HL-60 (cell line): ENCODE data around the gene TPM1.

Source experiments
- DNase-seq, 2 experiments: peaks; one replicate each; pipeline ENCODE4 v3.0.0-alpha.2; 2010 to 2020; ENCODE audit warnings: low read depth in 1 of 2, low spot score in 1 of 2
- H3K27ac ChIP-seq: fragments of 250-450 bp; sonication (Bioruptor Pico); replicated peaks from 2 replicates; pipeline ENCODE4 v1.5.1; 2020; ENCODE audit warnings: mild to moderate bottlenecking, moderate library complexity
- H3K27me3 ChIP-seq: fragments of 250-450 bp; sonication (Bioruptor Pico); 2 replicates; pipeline ENCODE4 v1.5.1; 2021; ENCODE audit warnings: mild to moderate bottlenecking, moderate library complexity; ENCODE audit not compliant: insufficient read depth, poor library complexity, severe bottlenecking
- H3K4me3 ChIP-seq: replicated peaks from 2 replicates; pipeline ENCODE4 v1.5.1; 2011; ENCODE audit warnings: mild to moderate bottlenecking, control low read depth, low read length; ENCODE audit not compliant: insufficient read depth
- GABPA ChIP-seq: IDR thresholded peaks from 2 replicates; pipeline ENCODE4 v1.6.1; 2012; ENCODE audit warnings: low read depth
- POLR2AphosphoS5 ChIP-seq: IDR thresholded peaks from 2 replicates; pipeline ENCODE4 v1.6.1; 2012; ENCODE audit warnings: low read depth
- SPI1 ChIP-seq: IDR thresholded peaks from 2 replicates; pipeline ENCODE4 v1.6.1; 2012; ENCODE audit warnings: low read depth, mild to moderate bottlenecking, borderline replicate concordance
- TF ChIP-seq, protein P1 (sequence below): IDR thresholded peaks from one replicate; pipeline ENCODE4 v1.5.1; 2011; ENCODE audit warnings: low read length, control low read depth, inconsistent platforms; ENCODE audit not compliant: insufficient read depth
- TF ChIP-seq, protein P2 (sequence below): IDR thresholded peaks from 2 replicates; pipeline ENCODE4 v1.6.1; 2012; ENCODE audit warnings: low read depth; ENCODE audit not compliant: insufficient replicate concordance

TPM1 gene

DNA sequence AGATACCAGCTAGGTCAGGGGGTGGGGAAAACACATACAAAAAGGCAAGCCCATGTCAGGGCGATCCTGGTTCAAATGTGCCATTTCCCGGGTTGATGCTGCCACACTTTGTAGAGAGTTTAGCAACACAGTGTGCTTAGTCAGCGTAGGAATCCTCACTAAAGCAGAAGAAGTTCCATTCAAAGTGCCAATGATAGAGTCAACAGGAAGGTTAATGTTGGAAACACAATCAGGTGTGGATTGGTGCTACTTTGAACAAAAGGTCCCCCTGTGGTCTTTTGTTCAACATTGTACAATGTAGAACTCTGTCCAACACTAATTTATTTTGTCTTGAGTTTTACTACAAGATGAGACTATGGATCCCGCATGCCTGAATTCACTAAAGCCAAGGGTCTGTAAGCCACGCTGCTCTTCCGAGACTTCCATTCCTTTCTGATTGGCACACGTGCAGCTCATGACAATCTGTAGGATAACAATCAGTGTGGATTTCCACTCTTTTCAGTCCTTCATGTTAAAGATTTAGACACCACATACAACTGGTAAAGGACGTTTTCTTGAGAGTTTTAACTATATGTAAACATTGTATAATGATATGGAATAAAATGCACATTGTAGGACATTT, 28.9 kb downstream of the TPM1 start:
- no peak overlapping the region for H3K27ac ChIP-seq
- DNase-seq: no peak
- TF ChIP-seq, protein P1, sequence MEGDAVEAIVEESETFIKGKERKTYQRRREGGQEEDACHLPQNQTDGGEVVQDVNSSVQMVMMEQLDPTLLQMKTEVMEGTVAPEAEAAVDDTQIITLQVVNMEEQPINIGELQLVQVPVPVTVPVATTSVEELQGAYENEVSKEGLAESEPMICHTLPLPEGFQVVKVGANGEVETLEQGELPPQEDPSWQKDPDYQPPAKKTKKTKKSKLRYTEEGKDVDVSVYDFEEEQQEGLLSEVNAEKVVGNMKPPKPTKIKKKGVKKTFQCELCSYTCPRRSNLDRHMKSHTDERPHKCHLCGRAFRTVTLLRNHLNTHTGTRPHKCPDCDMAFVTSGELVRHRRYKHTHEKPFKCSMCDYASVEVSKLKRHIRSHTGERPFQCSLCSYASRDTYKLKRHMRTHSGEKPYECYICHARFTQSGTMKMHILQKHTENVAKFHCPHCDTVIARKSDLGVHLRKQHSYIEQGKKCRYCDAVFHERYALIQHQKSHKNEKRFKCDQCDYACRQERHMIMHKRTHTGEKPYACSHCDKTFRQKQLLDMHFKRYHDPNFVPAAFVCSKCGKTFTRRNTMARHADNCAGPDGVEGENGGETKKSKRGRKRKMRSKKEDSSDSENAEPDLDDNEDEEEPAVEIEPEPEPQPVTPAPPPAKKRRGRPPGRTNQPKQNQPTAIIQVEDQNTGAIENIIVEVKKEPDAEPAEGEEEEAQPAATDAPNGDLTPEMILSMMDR: no peak
- TF ChIP-seq, protein P2, sequence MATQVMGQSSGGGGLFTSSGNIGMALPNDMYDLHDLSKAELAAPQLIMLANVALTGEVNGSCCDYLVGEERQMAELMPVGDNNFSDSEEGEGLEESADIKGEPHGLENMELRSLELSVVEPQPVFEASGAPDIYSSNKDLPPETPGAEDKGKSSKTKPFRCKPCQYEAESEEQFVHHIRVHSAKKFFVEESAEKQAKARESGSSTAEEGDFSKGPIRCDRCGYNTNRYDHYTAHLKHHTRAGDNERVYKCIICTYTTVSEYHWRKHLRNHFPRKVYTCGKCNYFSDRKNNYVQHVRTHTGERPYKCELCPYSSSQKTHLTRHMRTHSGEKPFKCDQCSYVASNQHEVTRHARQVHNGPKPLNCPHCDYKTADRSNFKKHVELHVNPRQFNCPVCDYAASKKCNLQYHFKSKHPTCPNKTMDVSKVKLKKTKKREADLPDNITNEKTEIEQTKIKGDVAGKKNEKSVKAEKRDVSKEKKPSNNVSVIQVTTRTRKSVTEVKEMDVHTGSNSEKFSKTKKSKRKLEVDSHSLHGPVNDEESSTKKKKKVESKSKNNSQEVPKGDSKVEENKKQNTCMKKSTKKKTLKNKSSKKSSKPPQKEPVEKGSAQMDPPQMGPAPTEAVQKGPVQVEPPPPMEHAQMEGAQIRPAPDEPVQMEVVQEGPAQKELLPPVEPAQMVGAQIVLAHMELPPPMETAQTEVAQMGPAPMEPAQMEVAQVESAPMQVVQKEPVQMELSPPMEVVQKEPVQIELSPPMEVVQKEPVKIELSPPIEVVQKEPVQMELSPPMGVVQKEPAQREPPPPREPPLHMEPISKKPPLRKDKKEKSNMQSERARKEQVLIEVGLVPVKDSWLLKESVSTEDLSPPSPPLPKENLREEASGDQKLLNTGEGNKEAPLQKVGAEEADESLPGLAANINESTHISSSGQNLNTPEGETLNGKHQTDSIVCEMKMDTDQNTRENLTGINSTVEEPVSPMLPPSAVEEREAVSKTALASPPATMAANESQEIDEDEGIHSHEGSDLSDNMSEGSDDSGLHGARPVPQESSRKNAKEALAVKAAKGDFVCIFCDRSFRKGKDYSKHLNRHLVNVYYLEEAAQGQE: no peak
- TF ChIP-seq POLR2AphosphoS5: no peak
- TF ChIP-seq SPI1: no peak
- TF ChIP-seq GABPA: no peak

DNA sequence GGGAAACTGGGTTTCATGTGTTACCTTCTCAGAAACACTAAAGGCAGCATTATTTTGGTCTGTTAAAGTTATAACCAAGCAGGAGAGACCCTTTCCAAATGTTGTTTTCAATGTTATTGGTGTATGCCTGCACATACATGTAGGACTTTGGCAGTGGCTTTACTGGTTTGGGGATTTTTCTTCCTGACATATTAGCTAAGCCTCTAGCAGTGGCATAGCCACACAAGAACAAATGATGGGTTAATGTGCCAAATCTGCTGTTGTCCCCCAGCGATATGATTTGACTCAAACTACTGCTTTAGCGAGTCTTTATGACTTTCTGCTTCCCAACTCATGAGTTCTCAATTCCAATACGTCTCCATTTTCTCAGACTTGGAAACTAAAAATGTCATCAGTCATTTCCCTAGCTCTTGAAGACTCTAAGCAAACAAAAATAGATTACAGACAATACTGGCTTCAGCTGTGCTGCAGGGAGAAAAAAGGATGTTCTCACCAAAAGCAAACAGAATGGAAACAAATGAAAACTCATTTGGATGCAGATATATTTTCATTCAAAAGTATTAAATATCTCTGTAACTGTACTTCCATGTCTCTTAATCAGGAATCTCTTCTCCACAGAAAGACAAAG, 29.6 kb downstream of the TPM1 start:
- Histone ChIP-seq H3K27ac (no peak overlapping the region), H3K27me3 (peaks cover 4% of the 10 kb centered on the region), H3K4me3 (no peak overlapping the region)
- TF ChIP-seq POLR2AphosphoS5 (no peak), SPI1 (no peak), GABPA (no peak)
- TF ChIP-seq, protein P2: no peak
- TF ChIP-seq, protein P1: no peak
- no peak for DNase-seq

More for the DNA sequence above, 28.9 kb downstream of the TPM1 start:
- Histone ChIP-seq H3K27me3 (no peaks in the 10 kb centered on the region), H3K4me3 (no peak overlapping the region)

GRCh38 chr15:63072809-63073277, 30.3 kb downstream of the TPM1 start:
- no peak overlapping the region for H3K27ac ChIP-seq

More at GRCh38 chr15:63072809-63073277, 30.3 kb downstream of the TPM1 start:
- no peak overlapping the region for H3K4me3 ChIP-seq
- DNase-seq: no peak
- TF ChIP-seq GABPA: no peak
- no peak for TF ChIP-seq SPI1
- no peak for TF ChIP-seq POLR2AphosphoS5
- TF ChIP-seq, protein P1: no peak
- TF ChIP-seq, protein P2: no peak
- peaks cover 6% of the 10 kb centered on the region for H3K27me3 ChIP-seq
